GM12878 (cell line): ENCODE results near the gene C7orf33.

Experiments used
- BHLHE40 ChIP-seq, 2 experiments: fragments of 450-650 bp in 1 of 2; IDR thresholded peaks; 2 replicates each; pipeline ENCODE4 v1.6.1; 2011 to 2017; ENCODE audit warnings: low read depth in 2 of 2, borderline replicate concordance in 1 of 2, improper control_type of control experiment in 1 of 2, low read length in 1 of 2, mild to moderate bottlenecking in 1 of 2
- CREM ChIP-seq: IDR thresholded peaks from 2 replicates; pipeline ENCODE4 v1.6.1; 2014; ENCODE audit warnings: antibody characterized with exemption, low read depth
- CTCF ChIP-seq, 3 experiments: IDR thresholded peaks in 2 of 3; conservative IDR thresholded peaks in 1 of 3; 2 replicates each; pipeline ENCODE4 v1.5.1; 2011; ENCODE audit warnings: low read depth in 3 of 3, low read length in 3 of 3, mild to moderate bottlenecking in 3 of 3, control low read depth in 2 of 3, moderate library complexity in 2 of 3, inconsistent platforms in 1 of 3, mixed read lengths in 1 of 3; ENCODE audit not compliant: control insufficient read depth in 2 of 3, insufficient read depth in 1 of 3; ENCODE audit errors: extremely low read depth in 1 of 3
- HDAC2 ChIP-seq: fragments of 200-600 bp; sonication (generic); IDR thresholded peaks from 2 replicates; pipeline ENCODE4 v1.6.1; 2017
- HDGF ChIP-seq: fragments of 450-650 bp; IDR thresholded peaks from 2 replicates; pipeline ENCODE4 v1.6.1; 2016; ENCODE audit warnings: antibody characterized with exemption
- IRF3 ChIP-seq: fragments of 450-650 bp; IDR thresholded peaks from 2 replicates; pipeline ENCODE4 v1.6.1; 2014; ENCODE audit warnings: mild to moderate bottlenecking
- MAX ChIP-seq: IDR thresholded peaks from 2 replicates; pipeline ENCODE4 v1.6.1; 2012; ENCODE audit warnings: low read depth, low read length, improper control_type of control experiment
- NR2C2 ChIP-seq: IDR thresholded peaks from 2 replicates; pipeline ENCODE4 v1.6.1; 2011; ENCODE audit warnings: borderline replicate concordance, low read depth; ENCODE audit not compliant: control insufficient read depth, insufficient read length
- NRF1 ChIP-seq: conservative IDR thresholded peaks from 2 replicates; pipeline ENCODE4 v1.6.1; 2011; ENCODE audit warnings: mild to moderate bottlenecking, low read depth, low read length, improper control_type of control experiment
- PBX3 ChIP-seq: IDR thresholded peaks from 2 replicates; pipeline ENCODE4 v1.6.1; 2011; ENCODE audit warnings: mild to moderate bottlenecking, low read depth, low read length, moderate library complexity; ENCODE audit not compliant: insufficient replicate concordance
- PKNOX1 ChIP-seq: fragments of 450-650 bp; IDR thresholded peaks from 2 replicates; pipeline ENCODE4 v1.6.1; 2016; ENCODE audit warnings: mild to moderate bottlenecking
- RFX5 ChIP-seq: IDR thresholded peaks from 2 replicates; pipeline ENCODE4 v1.6.1; 2011; ENCODE audit warnings: low read depth, low read length, improper control_type of control experiment
- SMAD1 ChIP-seq: fragments of 450-650 bp; IDR thresholded peaks from 2 replicates; pipeline ENCODE4 v1.6.1; 2018; ENCODE audit warnings: mild to moderate bottlenecking, low read depth; ENCODE audit not compliant: partially characterized antibody

GRCh38 chr7:148621563-148621962, 31.0 kb downstream of the C7orf33 start:
- no peak for TF ChIP-seq NRF1
- no peak for TF ChIP-seq CREM
- no peak for TF ChIP-seq RFX5
- TF ChIP-seq HDAC2: no peak
- TF ChIP-seq IRF3: no peak
- TF ChIP-seq SMAD1: no peak
- no peak for TF ChIP-seq MAX
- TF ChIP-seq CTCF (IDR thresholded peaks at IDR 0.05 in 2 of 3, conservative IDR thresholded peaks at IDR 0.05 in 1 of 3; ENCODE audit: control insufficient read depth in 2 of 3, extremely low read depth in 1 of 3, insufficient read depth in 1 of 3, low read depth in 3 of 3, low read length in 3 of 3): no peak
- no peak for TF ChIP-seq PKNOX1
- TF ChIP-seq HDGF: no peak
- TF ChIP-seq PBX3: no peak
- TF ChIP-seq NR2C2: no peak
- no peak for TF ChIP-seq BHLHE40 (IDR thresholded peaks at IDR 0.05; ENCODE audit: borderline replicate concordance in 1 of 2, low read depth in 2 of 2, low read length in 1 of 2)
